MCF 10A (cell line): ENCODE data around the gene HCN2. TPM values are rescaled to one million over a fixed set of nuclear protein-coding genes. Genes with fewer than 3 reads are reported as not detected.

Experiments
- BruUV-seq: library from RNA; stranded (reverse); fragments of 400-500 nt; replicated peaks from 2 replicates; lab custom pipeline; 2021; lab: Mats Ljungman, UMichigan
- CTCF ChIA-PET: fragments of 300-600 bp; sonication (Branson Sonifier 250); formaldehyde crosslinking; extraction: SDS; loops from one replicate; lab custom pipeline; 2021; ENCODE audit warnings: antibody characterized with exemption, inconsistent platforms; lab: Yijun Ruan, JAX
- POLR2A ChIA-PET: fragments of 300-600, 350-650 bp; sonication (Branson Sonifier 250); formaldehyde crosslinking; extraction: SDS; loops from one replicate; lab custom pipeline; 2020; ENCODE audit warnings: antibody characterized with exemption, inconsistent platforms; lab: Yijun Ruan, JAX
- DNase-seq: peaks from one replicate; pipeline ENCODE4 v3.0.0-alpha.2; 2018; ENCODE audit not compliant: unreplicated experiment
- H3K27ac Mint-ChIP-seq: one replicate; pipeline ENCODE4 v1.8.0; 2022; ENCODE audit warnings: mild to moderate bottlenecking, low read depth, mixed read lengths; ENCODE audit not compliant: unreplicated experiment
- H3K27me3 Mint-ChIP-seq: one replicate; pipeline ENCODE4 v1.8.0; 2022; ENCODE audit warnings: mixed read lengths; ENCODE audit not compliant: insufficient read depth, unreplicated experiment
- H3K36me3 Mint-ChIP-seq: one replicate; pipeline ENCODE4 v1.8.0; 2022; ENCODE audit warnings: mild to moderate bottlenecking, moderate library complexity, mixed read lengths; ENCODE audit not compliant: insufficient read depth, unreplicated experiment
- H3K4me1 Mint-ChIP-seq: one replicate; pipeline ENCODE4 v1.8.0; 2022; ENCODE audit warnings: mixed read lengths; ENCODE audit not compliant: insufficient read depth, unreplicated experiment
- H3K4me3 Mint-ChIP-seq: one replicate; pipeline ENCODE4 v1.8.0; 2022; ENCODE audit warnings: mild to moderate bottlenecking, moderate library complexity, mixed read lengths; ENCODE audit not compliant: unreplicated experiment
- H3K9me3 Mint-ChIP-seq: one replicate; pipeline ENCODE4 v1.8.0; 2022; ENCODE audit warnings: mixed read lengths; ENCODE audit not compliant: unreplicated experiment
- intact Hi-C: fragments of 100-400 bp; cut with micrococcal nuclease; formaldehyde crosslinking; loops from 2 replicates; pipeline ENCODE4 v1.14.1; 2022
- total RNA-seq: library from RNA; stranded (reverse); gene quantifications from 2 replicates; pipeline ENCODE4 v1.2.3, GENCODE V29; 2022
- TF ChIP-seq, protein P1 (sequence below): fragments of 200-600 bp; IDR thresholded peaks from one replicate; pipeline ENCODE4 v1.8.0; 2022; ENCODE audit warnings: antibody characterized with exemption, mild to moderate bottlenecking; ENCODE audit not compliant: unreplicated experiment

The HCN2 gene
- total RNA-seq, 1 experiment from 2014 or later: 0.68 TPM

DNA sequence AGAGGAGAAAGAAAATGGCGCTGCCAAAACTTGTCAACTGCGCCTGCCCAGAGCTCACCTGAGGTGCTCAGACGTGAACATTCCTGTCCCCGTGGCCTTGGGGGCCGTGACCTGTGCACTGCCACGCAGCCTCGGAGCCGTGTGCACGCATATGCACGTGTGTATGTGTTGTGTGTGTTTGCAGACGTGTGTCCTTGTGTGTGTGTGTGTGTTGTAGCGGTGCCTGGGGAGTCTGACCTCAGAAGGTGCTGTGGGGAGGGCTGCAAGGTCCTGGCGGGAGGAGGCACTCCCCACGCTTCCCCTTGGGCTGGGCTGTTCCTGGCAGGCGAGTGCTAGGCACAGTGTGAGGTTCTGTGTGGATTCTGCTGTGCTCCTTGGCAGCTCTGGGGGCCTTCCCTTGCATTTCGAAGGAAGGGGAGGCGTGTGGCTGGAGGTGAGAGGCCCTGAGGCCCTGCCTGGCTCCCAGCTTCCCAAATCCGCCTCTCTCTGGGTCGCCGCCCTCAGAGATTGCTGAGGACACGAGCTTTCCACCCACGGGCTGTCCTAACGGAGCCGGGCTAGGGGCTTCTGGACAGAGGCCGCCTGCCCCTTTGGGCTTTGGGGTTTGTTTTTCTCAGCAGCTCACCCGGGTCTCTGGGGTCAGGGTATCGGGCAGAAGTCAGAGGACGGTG lies 12.8 kb upstream of the HCN2 start:
- POLR2A ChIA-PET: interaction anchor here (0.6 to 7.7 kb wide), 15 partner anchors 8 to 175 kb away, joined by 3 to 110 read pairs (median 5); partner anchors contain the start of genes CDC34, POLRMT, RNF126 and TPGS1
- no TSS peak for BruUV-seq

DNA sequence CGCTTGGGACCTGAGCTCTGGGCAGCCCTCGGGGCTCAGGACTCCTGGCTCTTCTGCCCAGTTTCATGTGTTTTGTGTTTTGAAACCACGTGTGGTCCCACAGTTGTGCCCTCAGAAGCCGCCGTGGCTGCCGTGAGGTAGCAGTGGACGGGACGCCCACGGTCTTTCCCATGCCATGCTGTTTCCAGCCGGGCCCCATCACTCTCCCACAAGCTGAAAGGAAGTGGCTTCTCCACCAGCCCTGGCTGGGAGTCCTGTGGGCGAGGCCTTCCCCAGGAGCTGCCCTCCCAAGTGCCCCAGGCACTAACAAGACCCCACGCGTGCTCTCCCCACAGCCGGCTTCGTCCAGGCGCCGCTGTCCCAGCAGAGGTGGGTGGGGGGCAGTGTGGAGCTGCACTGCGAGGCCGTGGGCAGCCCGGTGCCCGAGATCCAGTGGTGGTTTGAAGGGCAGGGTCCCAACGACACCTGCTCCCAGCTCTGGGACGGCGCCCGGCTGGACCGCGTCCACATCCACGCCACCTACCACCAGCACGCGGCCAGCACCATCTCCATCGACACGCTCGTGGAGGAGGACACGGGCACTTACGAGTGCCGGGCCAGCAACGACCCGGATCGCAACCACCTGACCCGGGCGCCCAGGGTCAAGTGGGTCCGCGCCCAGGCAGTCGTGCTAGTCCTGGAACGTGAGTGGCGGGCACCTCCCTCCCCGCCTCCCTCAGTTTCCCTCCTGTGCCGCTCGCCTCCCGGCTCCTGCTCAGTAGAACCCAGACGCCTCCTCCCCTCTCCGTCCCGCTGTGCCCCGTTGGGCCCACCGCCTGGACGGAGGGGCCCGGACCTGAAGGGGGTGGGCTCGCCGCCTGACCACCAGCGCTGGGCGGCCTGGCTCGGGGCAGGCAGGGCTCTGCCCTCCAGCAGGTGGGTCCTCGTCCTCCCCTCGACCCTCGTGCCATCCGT lies 12.0 kb upstream of the HCN2 start:
- Mint-ChIP-seq H3K27me3 (no peaks in the 10 kb centered on the region), H3K27ac (no peak overlapping the region), H3K4me1 (peaks cover 17% of the 10 kb centered on the region), H3K36me3 (peaks cover 38% of the 10 kb centered on the region), H3K9me3 (no peaks in the 10 kb centered on the region), H3K4me3 (no peak overlapping the region)
- no peak for DNase-seq
- no TSS peak for BruUV-seq
- intact Hi-C loops: no loop called here
- ChIA-PET POLR2A (interaction anchor here (1.7 to 7.7 kb wide), 4 partner anchors 9 to 89 kb away, joined by 4 to 110 read pairs (median 16); partner anchors contain the start of gene CDC34), CTCF (interaction anchor here (1.7 kb wide), 1 partner anchor 45 kb away, joined by 3 read pairs; no protein-coding TSS in a partner anchor)
- TF ChIP-seq, protein P1, sequence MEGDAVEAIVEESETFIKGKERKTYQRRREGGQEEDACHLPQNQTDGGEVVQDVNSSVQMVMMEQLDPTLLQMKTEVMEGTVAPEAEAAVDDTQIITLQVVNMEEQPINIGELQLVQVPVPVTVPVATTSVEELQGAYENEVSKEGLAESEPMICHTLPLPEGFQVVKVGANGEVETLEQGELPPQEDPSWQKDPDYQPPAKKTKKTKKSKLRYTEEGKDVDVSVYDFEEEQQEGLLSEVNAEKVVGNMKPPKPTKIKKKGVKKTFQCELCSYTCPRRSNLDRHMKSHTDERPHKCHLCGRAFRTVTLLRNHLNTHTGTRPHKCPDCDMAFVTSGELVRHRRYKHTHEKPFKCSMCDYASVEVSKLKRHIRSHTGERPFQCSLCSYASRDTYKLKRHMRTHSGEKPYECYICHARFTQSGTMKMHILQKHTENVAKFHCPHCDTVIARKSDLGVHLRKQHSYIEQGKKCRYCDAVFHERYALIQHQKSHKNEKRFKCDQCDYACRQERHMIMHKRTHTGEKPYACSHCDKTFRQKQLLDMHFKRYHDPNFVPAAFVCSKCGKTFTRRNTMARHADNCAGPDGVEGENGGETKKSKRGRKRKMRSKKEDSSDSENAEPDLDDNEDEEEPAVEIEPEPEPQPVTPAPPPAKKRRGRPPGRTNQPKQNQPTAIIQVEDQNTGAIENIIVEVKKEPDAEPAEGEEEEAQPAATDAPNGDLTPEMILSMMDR: no peak

More for the DNA sequence above, 12.8 kb upstream of the HCN2 start:
- H3K9me3 Mint-ChIP-seq: no peaks in the 10 kb centered on the region
- H3K27ac Mint-ChIP-seq: peak overlapping the region; percentile 79
- no peak for DNase-seq
- H3K27me3 Mint-ChIP-seq: no peaks in the 10 kb centered on the region
- H3K36me3 Mint-ChIP-seq: peaks cover 36% of the 10 kb centered on the region
- TF ChIP-seq, protein P1: no peak
- intact Hi-C loops: no loop called here
- CTCF ChIA-PET: interaction anchor here (0.6 to 1.7 kb wide), 3 partner anchors 11 to 617 kb away, joined by 3 to 7 read pairs (median 4); no protein-coding TSS in a partner anchor
- H3K4me3 Mint-ChIP-seq: peak overlapping the region; percentile 85
- H3K4me1 Mint-ChIP-seq: peaks cover 17% of the 10 kb centered on the region

DNA sequence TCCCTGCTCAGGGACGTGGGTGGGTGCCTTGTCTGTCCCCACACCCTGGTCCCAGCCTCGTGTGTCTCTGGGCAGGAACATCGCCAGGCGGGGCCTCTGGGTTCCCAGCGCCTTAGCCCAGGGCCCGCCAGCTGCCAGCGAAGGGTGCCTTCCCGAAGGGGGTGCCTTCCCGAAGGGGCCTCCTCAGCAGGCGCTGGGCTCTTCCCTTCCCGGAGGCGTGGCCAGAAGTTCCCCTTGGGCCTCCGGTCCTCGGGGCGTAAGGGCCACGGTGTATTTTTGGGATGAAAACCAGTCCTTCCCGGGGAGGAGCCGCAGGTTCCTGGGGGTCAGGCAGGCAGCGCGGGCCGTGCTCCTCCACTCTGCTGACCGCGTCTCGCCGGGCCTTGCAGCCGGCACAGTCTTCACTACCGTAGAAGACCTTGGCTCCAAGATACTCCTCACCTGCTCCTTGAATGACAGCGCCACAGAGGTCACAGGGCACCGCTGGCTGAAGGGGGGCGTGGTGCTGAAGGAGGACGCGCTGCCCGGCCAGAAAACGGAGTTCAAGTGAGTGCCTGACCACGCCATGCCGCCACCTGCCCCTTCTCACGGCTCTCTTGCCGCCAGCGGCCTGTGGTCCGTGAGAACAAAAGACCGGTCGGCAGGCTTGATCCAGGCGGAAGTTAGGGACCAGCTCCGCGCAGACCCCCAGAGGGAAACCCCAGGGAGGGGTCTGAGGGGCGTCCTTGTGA lies 10.4 kb upstream of the HCN2 start:
- POLR2A ChIA-PET: no interaction called here
- Mint-ChIP-seq H3K36me3 (peaks cover 45% of the 10 kb centered on the region), H3K4me1 (peaks cover 17% of the 10 kb centered on the region), H3K9me3 (no peaks in the 10 kb centered on the region), H3K27ac (no peak overlapping the region), H3K4me3 (no peak overlapping the region), H3K27me3 (no peaks in the 10 kb centered on the region)
- intact Hi-C loops: no loop called here
- CTCF ChIA-PET: interaction anchor here (1.0 kb wide), 1 partner anchor 49 kb away, joined by 3 read pairs; no protein-coding TSS in a partner anchor
- no peak for DNase-seq
- no TSS peak for BruUV-seq
- TF ChIP-seq, protein P1: no peak
